Stimulated activated CD8-positive, alpha-beta memory T cell treated with anti-CD3 and anti-CD28 coated beads, Interleukin-15, amount 100 ng/mL, for 48 hours (primary cell): ENCODE results near the gene HMSD.
"Not testable (repeated sequence)": the region's sequence is repeated elsewhere in the genome, so short reads cannot be mapped to it uniquely, and the experiment has no call there.

Experiments
- DNase-seq, 2 donors: peaks; one replicate each; pipeline ENCODE4 v3.0.0-alpha.2; 2020; ENCODE audit warnings: low read depth in 2 of 2

Gene HMSD, protein sequence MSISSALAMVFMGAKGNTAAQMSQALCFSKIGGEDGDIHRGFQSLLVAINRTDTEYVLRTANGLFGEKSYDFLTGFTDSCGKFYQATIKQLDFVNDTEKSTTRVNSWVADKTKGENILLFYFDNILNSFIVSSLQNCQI

DNA sequence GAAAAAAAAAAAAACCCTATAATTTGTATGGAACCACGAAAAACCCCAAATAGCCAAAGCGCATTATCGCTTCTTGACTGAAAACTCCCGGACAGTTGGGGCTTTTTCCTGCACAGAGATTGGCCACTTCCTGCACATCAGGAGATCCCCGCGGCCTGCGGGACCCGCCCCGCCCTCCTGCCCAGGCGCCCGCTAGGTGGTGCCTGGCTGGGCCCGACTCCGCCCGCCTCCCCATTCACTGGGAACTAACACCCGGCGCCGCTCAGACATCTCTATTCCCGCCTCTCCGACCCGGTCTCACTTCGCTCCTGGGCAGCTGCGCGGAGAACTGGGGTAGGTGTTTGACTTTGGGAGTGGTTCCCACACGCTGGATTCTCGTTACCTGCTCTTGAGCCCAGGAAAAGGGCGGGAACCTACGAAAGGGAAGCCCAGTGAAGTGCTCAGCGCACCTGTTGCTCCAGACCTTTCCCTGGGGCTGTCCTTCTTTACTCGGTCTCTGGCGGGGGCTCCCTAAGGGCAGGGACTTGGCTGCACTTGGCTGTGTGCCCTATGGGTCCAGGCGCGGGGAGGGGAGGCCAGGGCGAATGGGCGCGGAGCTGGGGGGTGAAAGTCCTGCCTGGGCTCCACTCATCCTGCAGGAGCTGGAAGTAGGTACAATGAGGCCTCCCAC is at the start of gene HMSD:
TSS of gene HMSD (plus strand) at position 234 of the 670 bp plus-strand sequence. CDS start 4,155 bp downstream, outside the sequence.
- DNase-seq = peak; percentile 63 to 70

DNA sequence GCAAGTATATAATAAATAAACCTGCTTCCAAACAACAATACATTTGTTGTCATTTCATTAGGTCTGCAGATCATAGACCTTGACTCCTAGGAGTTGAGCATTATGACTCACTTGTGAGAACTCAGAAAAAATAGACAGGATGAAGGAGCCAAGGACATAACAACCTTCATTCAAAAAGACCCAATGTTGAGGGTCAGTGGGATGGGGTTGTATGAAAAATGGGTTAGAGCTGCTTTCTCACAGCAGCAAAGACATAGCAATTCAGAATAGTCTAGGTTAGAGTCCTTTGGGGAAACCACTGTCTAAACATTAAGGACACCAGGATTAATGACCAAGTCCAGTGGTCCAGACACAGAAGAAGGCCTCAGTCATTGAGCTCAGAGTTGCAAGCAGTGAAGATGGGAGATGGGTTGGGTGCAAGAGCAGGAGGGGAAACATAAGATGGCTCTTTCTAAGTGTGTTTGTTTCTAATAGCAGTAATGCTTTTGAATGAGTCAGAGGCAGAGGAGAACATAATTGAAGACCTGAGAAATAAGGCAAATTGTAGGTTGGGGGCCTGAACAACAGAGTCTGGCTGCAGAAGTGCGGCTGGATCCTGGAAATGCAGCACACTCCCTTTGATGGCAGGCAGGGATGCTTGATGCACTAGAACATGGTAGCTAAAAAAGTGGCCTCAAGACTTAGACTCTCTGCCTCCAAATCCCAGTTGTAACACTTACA is 45.1 kb upstream of the HMSD start:
- DNase-seq = no peak

DNA sequence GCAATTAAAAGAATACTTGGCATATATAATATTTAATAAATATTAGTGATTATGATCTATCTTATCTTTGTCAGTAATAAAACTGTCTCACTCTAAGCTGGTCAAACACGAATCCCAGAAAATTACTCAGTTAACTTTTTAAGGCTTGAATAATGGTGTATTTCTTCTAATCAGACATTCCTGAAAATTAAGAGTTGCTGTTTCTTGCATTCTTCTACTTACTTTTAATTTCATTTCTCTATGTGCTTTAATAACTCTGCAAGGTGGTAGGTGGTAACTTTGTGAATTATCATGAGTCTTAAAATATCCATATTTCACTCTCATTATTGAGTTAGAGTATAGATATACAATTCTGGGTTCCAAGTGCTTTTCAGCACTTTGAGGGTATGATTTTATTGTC is 44.4 kb upstream of the HMSD start:
- DNase-seq = no peak

DNA sequence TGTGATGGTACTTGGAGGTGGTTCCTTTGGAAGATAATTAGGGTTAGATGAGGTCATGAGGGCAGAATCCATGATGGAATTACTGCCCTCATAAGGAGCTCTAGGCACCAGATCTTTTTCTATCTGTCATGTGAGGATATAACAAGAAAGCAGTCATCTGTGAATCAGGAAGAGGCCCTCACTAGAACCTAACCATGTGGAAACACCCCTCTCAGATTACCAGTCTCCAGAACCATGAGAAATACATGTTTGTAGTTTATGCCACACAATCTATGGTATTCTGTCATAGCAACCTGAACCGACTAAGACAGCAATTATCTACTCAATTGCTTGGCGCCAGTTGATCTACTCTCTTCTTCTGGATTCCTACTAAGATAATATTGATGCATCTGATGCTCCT is 43.7 kb upstream of the HMSD start:
- DNase-seq = no peak

DNA sequence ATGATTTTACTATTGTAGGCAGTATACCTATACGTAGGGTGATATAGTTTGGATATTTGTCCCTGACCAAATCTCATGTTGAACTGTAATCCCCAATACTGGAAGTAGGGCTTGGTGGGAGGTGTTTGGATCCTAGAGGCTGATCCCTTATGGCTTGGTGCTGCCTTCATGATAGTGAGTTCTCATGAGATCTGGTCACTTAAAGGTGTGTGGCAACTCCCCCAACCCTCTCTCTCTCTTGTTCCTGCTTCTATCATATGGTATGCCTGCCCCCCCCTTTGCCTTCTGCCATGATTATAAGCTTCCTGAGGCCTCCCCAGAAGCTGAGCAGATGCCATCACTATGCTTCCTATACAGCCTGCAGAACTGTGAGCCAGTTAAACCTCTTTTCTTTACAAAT is 43.0 kb upstream of the HMSD start:
- DNase-seq = no peak

DNA sequence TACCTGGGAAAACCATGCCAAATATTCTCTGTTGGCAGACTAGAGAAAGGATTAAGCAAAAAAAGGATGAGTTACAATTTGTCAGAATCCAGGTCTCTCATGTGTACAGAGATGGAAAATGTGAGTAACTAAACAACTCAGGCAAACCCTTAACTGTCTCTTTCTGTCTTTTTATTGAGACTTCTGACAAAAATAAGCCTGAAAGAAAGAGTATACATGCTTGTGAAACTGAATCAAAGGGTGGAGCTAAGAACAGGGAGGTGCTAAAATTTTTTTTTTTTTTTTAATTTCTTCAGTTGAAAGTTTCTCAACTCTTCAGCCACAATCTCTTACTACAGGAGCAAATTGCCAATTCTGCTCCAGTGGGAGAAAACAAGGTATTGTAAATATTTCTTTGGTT is 41.4 kb upstream of the HMSD start, which contains the start of gene SERPINB10:
TSS of gene SERPINB10 (plus strand) at position 295 of the 400 bp plus-strand sequence. CDS start 7,553 bp downstream, outside the sequence.
- DNase-seq = no peak

DNA sequence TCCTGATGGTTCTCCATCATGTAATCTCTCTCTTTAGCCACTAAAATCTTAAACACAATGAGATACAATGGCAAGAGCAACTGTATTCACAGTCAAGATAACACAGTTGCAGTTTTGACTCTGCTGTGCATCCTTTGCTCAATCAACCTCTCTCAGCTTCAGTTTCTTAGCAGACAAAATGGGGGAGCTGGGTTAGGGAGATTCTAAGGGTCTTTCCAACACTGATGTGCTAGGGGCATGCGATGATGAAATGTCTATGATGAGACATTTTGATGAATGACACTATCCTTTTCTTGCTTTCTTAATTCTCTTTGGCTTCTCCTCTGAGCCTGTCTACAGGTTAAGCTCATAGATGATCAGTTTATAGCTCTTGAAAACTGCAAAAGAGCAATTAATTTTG is 40.2 kb upstream of the HMSD start:
- no peak for DNase-seq

DNA sequence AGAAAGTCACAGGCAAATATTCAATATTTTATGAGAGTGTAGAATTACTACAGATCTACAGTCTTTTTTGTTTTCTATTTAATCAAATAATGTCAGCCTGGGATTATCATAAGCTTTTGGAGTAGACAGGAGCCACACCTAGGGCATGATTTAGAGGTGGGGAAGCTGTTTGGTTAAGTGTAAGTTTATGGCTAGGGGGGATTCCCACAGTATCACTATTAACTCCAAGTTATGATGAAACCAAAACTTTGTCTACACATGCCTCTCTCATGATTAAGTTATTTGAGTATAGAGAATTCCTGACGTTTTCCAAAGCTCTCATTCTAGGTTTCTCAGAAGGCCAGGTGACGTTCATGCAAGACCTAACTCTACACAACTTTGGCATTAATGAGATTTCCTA is 39.2 kb upstream of the HMSD start:
- no peak for DNase-seq

DNA sequence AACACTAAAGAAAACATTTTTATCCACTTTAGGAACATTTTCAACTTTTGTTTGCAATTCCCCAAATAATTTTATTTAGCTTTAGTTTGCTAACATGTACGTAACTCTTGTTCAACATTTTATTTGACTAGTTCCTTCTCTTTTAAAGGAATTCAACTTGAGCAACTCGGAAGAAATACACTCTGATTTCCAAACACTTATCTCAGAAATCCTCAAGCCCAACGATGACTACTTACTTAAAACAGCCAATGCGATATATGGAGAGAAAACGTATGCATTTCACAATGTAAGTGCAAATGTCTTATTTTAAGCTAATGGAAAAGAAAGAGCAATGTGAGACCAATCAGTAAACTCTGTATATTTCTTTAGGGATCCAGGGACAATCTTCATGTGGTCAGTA is 31.3 kb upstream of the HMSD start:
- DNase-seq = no peak

DNA sequence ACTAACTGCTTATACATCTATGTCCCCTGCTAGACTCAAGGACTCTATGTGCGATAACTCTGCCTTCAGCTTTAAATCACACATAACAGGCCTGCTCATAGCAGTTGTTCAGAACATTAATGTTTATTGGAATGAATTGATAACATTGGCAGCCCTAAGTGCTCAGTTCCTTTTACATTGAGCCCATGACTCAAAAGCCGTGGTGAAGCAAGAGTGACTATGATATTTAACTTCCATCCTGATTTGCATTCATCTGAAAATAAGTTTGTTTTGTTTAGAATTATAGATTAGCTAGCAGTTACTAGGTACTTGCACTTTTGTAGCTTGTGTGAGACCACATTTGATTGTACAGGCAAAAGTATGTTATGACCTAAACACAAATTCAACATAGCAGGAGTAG is 27.1 kb upstream of the HMSD start:
- DNase-seq = no peak

DNA sequence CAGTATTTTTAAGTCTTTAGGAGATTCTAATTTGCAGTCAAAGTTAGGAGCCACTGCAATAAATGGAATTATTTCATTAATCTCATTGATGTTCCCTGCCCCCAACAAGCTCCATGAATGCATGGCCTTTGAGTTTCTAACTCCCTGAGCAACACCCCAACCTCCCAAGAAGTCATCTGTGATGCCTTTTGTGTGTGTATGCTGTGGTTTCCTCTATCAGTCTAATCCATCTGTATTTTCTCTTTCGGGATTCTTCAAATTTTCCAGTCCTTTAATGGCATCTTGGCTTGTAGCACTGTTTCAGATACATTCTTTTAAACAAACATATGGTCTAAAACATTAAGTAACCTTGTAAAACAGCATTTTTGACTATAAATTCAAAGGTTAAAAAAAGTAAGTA is 24.6 kb upstream of the HMSD start:
- DNase-seq = no peak

DNA sequence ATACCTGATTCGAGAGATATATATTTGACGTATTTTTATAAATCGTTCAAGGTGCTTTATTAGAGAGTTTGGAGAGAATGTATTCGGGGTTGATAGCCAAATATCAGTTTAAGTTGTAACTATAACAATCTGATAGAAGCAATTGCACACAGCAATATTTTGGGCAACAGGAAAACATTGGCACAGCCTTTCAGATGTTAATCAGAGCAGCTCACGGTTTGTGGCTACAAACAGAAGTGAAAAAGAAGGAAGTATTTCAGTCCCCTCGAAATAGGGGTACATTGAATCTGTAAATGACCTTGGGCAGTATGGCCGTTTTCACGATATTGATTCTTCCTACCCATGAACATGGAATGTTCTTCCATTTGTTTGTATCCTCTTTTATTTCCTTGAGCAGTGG is 20.8 kb upstream of the HMSD start:
- no peak for DNase-seq

DNA sequence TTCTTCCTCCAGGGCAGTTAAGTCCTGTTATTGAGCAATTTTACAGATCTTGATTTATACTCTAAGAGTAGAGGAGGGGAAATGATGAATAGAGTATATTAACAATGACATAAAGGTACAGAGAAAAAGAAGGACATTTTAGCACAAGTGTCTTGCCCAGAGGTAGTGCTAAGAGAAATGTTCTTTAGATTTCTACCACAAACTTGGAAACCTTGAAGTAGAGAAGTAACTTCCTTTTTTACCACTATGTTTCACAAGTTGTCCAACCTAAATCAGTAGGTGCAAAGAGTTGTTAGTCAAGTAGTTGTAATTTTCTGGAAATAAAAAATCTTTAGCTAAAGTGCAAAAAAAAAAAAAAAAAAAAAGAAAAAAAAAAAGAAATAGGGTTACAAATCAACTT is 19.7 kb upstream of the HMSD start:
- not testable (repeated sequence) for DNase-seq

DNA sequence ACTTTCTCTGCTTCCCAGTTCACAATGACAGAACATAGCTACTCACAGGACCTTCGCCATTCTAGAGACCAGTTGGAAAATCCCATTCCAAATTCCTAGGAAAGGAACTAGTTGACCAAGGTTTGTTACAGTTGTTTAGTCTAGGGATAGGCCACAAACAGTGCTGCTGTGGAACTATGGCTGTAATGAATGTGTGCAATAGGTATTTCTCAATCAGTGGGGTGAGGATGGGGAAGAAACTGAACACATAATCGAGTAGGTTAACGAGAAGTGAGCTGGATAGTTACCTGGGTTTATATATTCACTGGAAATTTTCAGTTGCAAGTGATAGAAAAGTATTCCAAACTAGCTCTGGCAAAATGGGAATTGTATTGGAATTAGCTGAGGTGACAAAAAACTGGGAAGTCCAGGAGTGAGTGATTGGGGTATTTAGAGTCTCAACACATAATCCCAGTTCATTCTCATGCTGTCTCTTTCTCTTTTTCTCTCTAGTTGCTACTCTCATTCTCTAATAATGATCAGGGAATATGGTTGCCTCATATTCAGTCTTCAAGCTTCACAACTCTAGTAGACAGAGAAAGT is 18.2 kb upstream of the HMSD start:
- no peak for DNase-seq

DNA sequence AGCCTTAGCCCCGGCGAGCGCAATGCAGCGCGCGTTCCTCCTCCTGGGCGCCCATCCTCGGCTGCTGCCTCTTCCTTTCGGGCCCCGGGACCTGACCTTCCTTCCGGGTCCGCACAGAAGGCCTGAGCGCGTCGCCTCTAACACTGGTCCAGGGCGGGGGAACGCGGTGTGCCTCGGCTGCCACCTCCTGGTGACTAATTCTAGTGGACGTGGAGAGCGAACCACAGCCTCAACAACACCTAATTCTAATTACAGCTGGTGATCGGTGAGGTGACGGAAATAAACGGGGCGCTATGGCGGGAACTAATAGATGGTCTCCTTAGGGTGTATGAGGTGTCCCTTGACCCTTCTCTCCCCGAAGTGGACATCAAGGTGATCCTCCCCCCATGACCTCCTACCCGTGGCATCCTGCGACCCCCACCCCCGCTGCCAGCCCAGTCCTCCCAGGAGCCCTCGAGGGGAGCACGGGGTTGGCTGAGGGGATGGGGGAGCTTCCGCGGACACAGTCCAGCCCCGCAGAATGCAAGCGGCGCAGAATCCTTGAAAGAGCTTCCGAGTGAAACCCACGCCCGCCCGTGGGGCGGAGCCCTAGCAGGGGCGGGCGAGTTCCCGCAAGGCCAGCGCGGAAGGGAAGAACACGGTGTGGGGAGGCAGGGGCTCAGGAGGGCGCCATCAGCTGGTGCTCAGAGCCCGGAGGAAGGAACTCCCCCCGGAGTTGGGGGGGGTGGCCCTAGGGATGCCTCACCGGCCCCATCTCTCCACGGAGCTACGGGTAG is 12.8 kb upstream of the HMSD start:
- DNase-seq = peak; percentile 25 to 39

DNA sequence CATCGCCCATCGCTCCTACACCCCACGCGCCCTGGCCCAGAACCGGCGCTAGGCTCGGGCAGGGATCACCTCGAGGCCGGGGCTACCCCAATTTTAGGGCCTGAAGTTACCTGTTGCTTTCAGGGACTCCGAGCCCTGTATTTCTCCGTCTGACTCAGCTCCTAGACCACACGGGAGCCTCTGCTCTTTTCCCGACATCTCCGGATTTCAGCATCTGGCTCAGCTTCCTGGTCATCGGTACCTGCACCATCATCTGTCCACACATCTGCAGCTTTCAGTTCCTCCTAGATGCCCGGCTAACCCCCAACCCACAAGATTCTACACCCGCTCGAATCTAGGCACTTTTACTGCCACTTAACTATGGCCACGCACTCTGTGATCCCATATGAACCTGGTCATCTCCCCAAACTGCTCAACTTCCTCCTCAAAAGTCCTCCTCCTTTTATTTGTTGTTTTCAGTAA is 12.1 kb upstream of the HMSD start:
- no peak for DNase-seq

DNA sequence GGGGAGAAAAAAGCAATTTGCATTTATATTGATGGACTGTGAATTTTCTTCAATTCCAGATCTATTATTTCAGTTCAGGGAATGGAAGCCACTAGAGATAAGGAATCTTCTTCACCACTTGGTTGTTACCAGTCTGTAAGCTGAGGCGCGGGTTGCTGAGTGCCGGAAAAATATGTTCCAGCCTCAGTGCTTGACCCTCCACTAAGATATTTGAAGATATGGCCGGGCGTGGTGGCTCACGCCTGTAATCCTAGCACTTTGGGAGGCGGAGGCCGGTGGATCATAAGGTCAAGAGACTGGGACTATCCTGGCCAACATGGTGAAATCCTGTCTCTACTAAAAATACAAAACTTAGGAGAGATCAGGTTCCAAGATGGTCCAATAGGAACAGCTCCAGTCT is 9.1 kb upstream of the HMSD start:
- DNase-seq = no peak

DNA sequence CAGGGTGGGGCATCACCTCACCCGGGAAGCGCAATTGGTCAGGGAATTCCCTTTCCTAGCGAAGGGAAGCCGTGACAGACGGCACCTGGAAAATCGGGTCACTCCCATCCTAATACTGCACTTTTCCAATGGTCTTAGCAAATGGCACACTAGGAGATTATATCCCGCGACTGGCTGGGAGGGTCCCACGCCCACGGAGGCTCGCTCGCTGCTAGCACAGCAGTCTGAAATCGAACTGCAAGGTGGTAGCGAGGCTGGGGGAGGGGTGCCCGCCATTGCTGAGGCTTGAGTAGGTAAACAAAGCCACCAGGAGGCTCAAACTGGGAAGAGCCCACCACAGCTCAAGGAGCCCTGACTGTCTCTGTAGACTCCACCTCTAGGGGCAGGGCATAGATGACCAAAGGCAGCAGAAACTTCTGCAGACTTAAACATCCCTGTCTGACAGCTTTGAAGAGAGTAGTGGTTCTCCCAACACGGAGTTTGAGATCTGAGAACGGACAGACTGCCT is 8.5 kb upstream of the HMSD start:
- not testable (repeated sequence) for DNase-seq

DNA sequence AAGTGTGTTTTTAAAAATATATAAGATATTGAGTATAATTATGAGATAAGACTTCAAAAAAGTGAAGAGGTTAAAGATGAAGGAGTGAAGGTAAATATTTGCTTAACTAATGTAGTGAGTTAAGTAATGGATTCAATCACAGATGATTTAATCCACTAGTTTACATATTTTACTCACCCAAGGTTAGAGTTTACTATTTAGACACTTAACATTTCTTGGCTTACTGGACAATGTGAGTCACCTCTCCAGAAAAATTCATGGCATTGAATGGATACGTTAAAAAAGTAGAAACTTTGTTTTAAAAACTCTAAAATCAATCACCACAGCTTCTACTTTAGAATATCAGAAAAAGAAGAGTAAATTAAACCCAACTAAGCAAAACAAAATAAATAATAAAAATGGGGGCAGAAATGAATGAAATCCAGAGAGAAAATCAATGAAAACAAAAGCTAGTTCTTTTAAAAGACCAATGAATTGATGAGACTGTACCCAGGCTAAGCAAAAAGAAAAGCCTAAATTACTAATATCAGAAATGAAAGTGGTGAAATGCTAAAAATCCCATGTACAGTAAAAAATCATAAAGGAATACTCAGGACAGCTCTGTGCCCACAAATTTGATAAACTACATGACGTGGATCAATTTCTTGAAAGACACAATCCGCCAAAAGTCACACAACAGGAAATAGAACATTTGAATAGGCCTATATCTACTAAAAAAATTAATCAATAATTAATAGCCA is 1.9 kb upstream of the HMSD start:
- no peak for DNase-seq

DNA sequence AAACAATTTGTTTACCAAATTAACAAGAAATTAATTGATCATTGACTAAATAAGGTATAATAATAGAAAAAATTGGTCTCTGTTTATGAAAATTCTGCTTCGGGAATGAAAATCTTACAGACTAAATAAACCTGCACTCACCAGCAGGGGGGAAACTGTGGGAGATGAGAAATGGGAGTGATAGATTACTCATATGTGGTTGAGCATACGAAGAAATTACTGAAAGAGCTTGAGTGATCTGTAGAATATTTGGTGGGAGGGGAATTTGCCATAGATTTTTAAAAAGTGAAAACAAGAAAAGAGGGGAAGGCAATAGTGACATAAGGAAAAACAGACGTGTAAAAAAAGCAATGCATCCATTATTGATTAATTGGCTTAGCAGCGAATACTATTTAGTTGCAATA is 2.2 kb downstream of the HMSD start:
- DNase-seq = peak in 1 of 2 donors; percentile 11

DNA sequence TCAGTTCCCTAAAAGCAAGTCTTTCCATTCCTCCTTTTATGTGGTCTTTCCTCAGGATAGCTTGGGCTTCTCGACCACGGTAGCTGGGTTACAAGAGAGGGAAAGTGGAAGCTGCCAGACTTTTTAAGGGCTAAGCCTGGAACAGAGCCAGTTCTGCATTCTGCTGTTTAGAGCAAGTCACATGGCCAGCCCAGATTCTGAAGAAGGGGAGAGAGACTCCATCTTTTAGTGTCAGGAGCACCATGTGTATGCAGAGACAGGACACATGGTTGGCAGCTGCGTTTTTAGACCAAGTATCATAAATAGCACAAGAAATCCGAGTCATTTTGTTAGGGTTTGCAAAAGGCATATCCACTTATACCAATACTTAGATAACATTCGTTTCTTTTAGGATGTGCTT is 4.7 kb downstream of the HMSD start:
- DNase-seq = no peak
